ENCODE data around the gene HIVEP3.
A peak's percentile ranks its signal among the peaks of the same experiment; 100 is the strongest.

Gene HIVEP3

GRCh38 chr1:41627491-41628280 lies 291.0 kb downstream of the HIVEP3 start:
- Histone ChIP-seq H3K23ac (ENCODE audit: low read depth, low read length, poor library complexity) (no peak overlapping the region), H2AFZ (ENCODE audit: low read length) (no peak overlapping the region), H2BK15ac (ENCODE audit: low read length) (no peak overlapping the region), H2BK5ac (ENCODE audit: low read length) (no peak overlapping the region), H3K14ac (ENCODE audit: low read length) (no peak overlapping the region), H3K4me2 (ENCODE audit: insufficient read depth, low read length, poor library complexity, severe bottlenecking) (no peak overlapping the region), H3K9me3 (replicated peaks in 1 of 2; ENCODE audit: control insufficient read depth in 2 of 2, insufficient read depth in 1 of 2, low read depth in 1 of 2, low read length in 2 of 2) (no peaks in the 10 kb centered on the region), H3K4ac (ENCODE audit: low read length) (no peak overlapping the region), H3K27me3 (ENCODE audit: control insufficient read depth in 3 of 3, insufficient read depth in 3 of 3, low read depth in 1 of 3, low read length in 3 of 3) (no peaks in the 10 kb centered on the region), H3K36me3 (replicated peaks in 1 of 2; ENCODE audit: control insufficient read depth in 2 of 2, insufficient read depth in 2 of 2, low read length in 2 of 2) (no peaks in the 10 kb centered on the region), H2BK120ac (ENCODE audit: low read depth, low read length) (no peak overlapping the region), H3K79me1 (ENCODE audit: low read depth, low read length) (no peaks in the 10 kb centered on the region), H2AK5ac (ENCODE audit: low read depth, low read length) (no peak overlapping the region), H2BK12ac (ENCODE audit: low read length) (no peak overlapping the region), H3K27ac (replicated peaks; ENCODE audit: low read length) (no peak overlapping the region), H4K91ac (ENCODE audit: low read depth, low read length, poor library complexity) (no peak overlapping the region), H4K8ac (ENCODE audit: low read depth, low read length) (no peak overlapping the region), H3K18ac (ENCODE audit: low read length) (no peak overlapping the region), H3K4me1 (ENCODE audit: control insufficient read depth in 2 of 2, insufficient read depth in 1 of 2, low read depth in 1 of 2, low read length in 2 of 2) (peaks cover 0 to 11% of the 10 kb centered on the region in 2 donors), H3K9ac (ENCODE audit: low read depth, low read length, poor library complexity) (no peak overlapping the region), H3K4me3 (ENCODE audit: low read length in 2 of 2) (no peak overlapping the region)
- DNase-seq (ENCODE audit: low spot score) = no peak
- no CpG with 5 or more reads among the region's 5 CpGs for WGBS, 2 donors (ENCODE audit: extremely low coverage in 2 of 2, insufficient read length in 2 of 2, insufficient replicate concordance in 1 of 2)

DNA sequence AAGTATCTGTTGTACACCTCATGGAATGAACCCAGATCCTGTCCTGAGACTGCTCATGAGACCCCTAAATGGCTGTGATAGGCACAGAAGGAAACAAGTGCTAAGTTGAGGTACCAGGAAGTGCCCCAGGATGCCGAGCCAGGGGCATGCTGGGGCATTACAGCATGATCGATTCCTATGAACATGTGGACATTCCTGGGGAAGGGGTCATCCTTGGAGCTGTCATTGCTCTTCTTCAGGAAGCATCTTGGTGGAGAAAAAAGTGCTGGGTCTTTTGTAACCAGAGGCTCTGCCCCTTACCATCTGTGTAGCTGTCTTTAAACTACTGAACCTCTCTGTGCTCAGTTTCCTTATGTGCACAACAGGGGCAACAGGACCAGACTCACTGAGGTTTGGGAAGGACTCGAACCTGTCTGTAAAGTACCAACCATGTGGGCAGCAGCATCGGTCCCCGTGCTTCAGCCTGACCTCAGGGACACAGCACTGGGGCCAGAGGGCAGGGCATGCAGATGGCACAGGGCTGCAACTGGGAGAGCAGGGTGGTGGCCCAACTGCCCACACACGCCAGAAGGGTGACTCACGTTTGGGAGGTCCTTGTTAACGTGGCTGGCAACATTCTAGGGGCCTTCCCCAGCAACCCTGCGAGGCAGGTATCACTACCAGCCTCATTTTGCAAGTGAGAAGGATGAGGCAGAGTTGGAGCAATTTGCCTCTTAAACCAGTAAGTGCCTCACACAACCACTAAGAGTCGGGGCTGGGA lies 291.9 kb downstream of the HIVEP3 start:
- H3K36me3 ChIP-seq (replicated peaks in 1 of 2; ENCODE audit: control insufficient read depth in 2 of 2, insufficient read depth in 2 of 2, low read length in 2 of 2) = no peaks in the 10 kb centered on the region
- no peak overlapping the region for H3K9ac ChIP-seq (ENCODE audit: low read depth, low read length, poor library complexity)
- DNase-seq (ENCODE audit: low spot score) = no peak
- H3K9me3 ChIP-seq (replicated peaks in 1 of 2; ENCODE audit: control insufficient read depth in 2 of 2, insufficient read depth in 1 of 2, low read depth in 1 of 2, low read length in 2 of 2) = no peaks in the 10 kb centered on the region
- H3K27me3 ChIP-seq (ENCODE audit: control insufficient read depth in 3 of 3, insufficient read depth in 3 of 3, low read depth in 1 of 3, low read length in 3 of 3) = peaks cover 0 to 2% (median 0%) of the 10 kb centered on the region in 3 experiments
- no CpG with 5 or more reads among the region's 10 CpGs for WGBS, 2 donors (ENCODE audit: extremely low coverage in 2 of 2, insufficient read length in 2 of 2, insufficient replicate concordance in 1 of 2)
- H3K4ac ChIP-seq (ENCODE audit: low read length) = no peak overlapping the region
- no peak overlapping the region for H4K91ac ChIP-seq (ENCODE audit: low read depth, low read length, poor library complexity)
- H2AFZ ChIP-seq (ENCODE audit: low read length) = no peak overlapping the region
- no peak overlapping the region for H2BK5ac ChIP-seq (ENCODE audit: low read length)
- no peak overlapping the region for H2AK5ac ChIP-seq (ENCODE audit: low read depth, low read length)
- H2BK120ac ChIP-seq (ENCODE audit: low read depth, low read length) = peak overlapping the region; percentile 85
- H3K23ac ChIP-seq (ENCODE audit: low read depth, low read length, poor library complexity) = peak overlapping the region; percentile 38
- no peak overlapping the region for H3K27ac ChIP-seq (replicated peaks; ENCODE audit: low read length)
- H2BK12ac ChIP-seq (ENCODE audit: low read length) = no peak overlapping the region
- H3K18ac ChIP-seq (ENCODE audit: low read length) = peak overlapping the region; percentile 65
- H4K8ac ChIP-seq (ENCODE audit: low read depth, low read length) = no peak overlapping the region
- H3K4me3 ChIP-seq (ENCODE audit: low read length in 2 of 2) = peak overlapping the region in 1 of 2 donors; percentile 5
- H3K79me1 ChIP-seq (ENCODE audit: low read depth, low read length) = no peaks in the 10 kb centered on the region
- H3K4me2 ChIP-seq (ENCODE audit: insufficient read depth, low read length, poor library complexity, severe bottlenecking) = no peak overlapping the region
- H3K14ac ChIP-seq (ENCODE audit: low read length) = peak overlapping the region; percentile 72
- H3K4me1 ChIP-seq (ENCODE audit: control insufficient read depth in 2 of 2, insufficient read depth in 1 of 2, low read depth in 1 of 2, low read length in 2 of 2) = peaks cover 0 to 11% of the 10 kb centered on the region in 2 donors
- no peak overlapping the region for H2BK15ac ChIP-seq (ENCODE audit: low read length)

GRCh38 chr1:41626146-41626545 lies 292.6 kb downstream of the HIVEP3 start:
- no peak overlapping the region for H2BK120ac ChIP-seq (ENCODE audit: low read depth, low read length)
- peak overlapping the region; percentile 31 for H3K14ac ChIP-seq (ENCODE audit: low read length)
- WGBS, 2 donors (ENCODE audit: extremely low coverage in 2 of 2, insufficient read length in 2 of 2, insufficient replicate concordance in 1 of 2) = no CpG with 5 or more reads among the region's 10 CpGs
- H3K23ac ChIP-seq (ENCODE audit: low read depth, low read length, poor library complexity) = no peak overlapping the region
- H3K9me3 ChIP-seq (replicated peaks in 1 of 2; ENCODE audit: control insufficient read depth in 2 of 2, insufficient read depth in 1 of 2, low read depth in 1 of 2, low read length in 2 of 2) = no peaks in the 10 kb centered on the region
- no peak overlapping the region for H2BK12ac ChIP-seq (ENCODE audit: low read length)
- peaks cover 0 to 2% (median 0%) of the 10 kb centered on the region in 3 experiments for H3K27me3 ChIP-seq (ENCODE audit: control insufficient read depth in 3 of 3, insufficient read depth in 3 of 3, low read depth in 1 of 3, low read length in 3 of 3)
- peaks cover 0 to 11% of the 10 kb centered on the region in 2 donors for H3K4me1 ChIP-seq (ENCODE audit: control insufficient read depth in 2 of 2, insufficient read depth in 1 of 2, low read depth in 1 of 2, low read length in 2 of 2)
- H3K4ac ChIP-seq (ENCODE audit: low read length) = no peak overlapping the region
- no peak overlapping the region for H2AK5ac ChIP-seq (ENCODE audit: low read depth, low read length)
- H2BK5ac ChIP-seq (ENCODE audit: low read length) = no peak overlapping the region
- no peaks in the 10 kb centered on the region for H3K79me1 ChIP-seq (ENCODE audit: low read depth, low read length)
- peak overlapping the region; percentile 32 for H3K18ac ChIP-seq (ENCODE audit: low read length)
- H3K36me3 ChIP-seq (replicated peaks in 1 of 2; ENCODE audit: control insufficient read depth in 2 of 2, insufficient read depth in 2 of 2, low read length in 2 of 2) = no peaks in the 10 kb centered on the region
- no peak overlapping the region for H3K27ac ChIP-seq (replicated peaks; ENCODE audit: low read length)
- DNase-seq (ENCODE audit: low spot score) = no peak
- no peak overlapping the region for H3K4me3 ChIP-seq (ENCODE audit: low read length in 2 of 2)
- H3K9ac ChIP-seq (ENCODE audit: low read depth, low read length, poor library complexity) = peak overlapping the region; percentile 25
- H2BK15ac ChIP-seq (ENCODE audit: low read length) = no peak overlapping the region
- no peak overlapping the region for H3K4me2 ChIP-seq (ENCODE audit: insufficient read depth, low read length, poor library complexity, severe bottlenecking)
- H4K8ac ChIP-seq (ENCODE audit: low read depth, low read length) = no peak overlapping the region
- H2AFZ ChIP-seq (ENCODE audit: low read length) = no peak overlapping the region
- no peak overlapping the region for H4K91ac ChIP-seq (ENCODE audit: low read depth, low read length, poor library complexity)

GRCh38 chr1:41623736-41624135 lies 295.0 kb downstream of the HIVEP3 start:
- Histone ChIP-seq H3K36me3 (replicated peaks in 1 of 2; ENCODE audit: control insufficient read depth in 2 of 2, insufficient read depth in 2 of 2, low read length in 2 of 2) (no peaks in the 10 kb centered on the region), H4K91ac (ENCODE audit: low read depth, low read length, poor library complexity) (no peak overlapping the region), H3K23ac (ENCODE audit: low read depth, low read length, poor library complexity) (peak overlapping the region; percentile 67), H3K4me2 (ENCODE audit: insufficient read depth, low read length, poor library complexity, severe bottlenecking) (no peak overlapping the region), H3K18ac (ENCODE audit: low read length) (no peak overlapping the region), H3K4ac (ENCODE audit: low read length) (no peak overlapping the region), H2AK5ac (ENCODE audit: low read depth, low read length) (no peak overlapping the region), H3K4me1 (ENCODE audit: control insufficient read depth in 2 of 2, insufficient read depth in 1 of 2, low read depth in 1 of 2, low read length in 2 of 2) (peaks cover 0 to 14% of the 10 kb centered on the region in 2 donors), H3K27me3 (ENCODE audit: control insufficient read depth in 3 of 3, insufficient read depth in 3 of 3, low read depth in 1 of 3, low read length in 3 of 3) (peaks cover 0 to 2% (median 0%) of the 10 kb centered on the region in 3 experiments), H2AFZ (ENCODE audit: low read length) (no peak overlapping the region), H2BK12ac (ENCODE audit: low read length) (no peak overlapping the region), H3K9me3 (replicated peaks in 1 of 2; ENCODE audit: control insufficient read depth in 2 of 2, insufficient read depth in 1 of 2, low read depth in 1 of 2, low read length in 2 of 2) (no peaks in the 10 kb centered on the region), H3K27ac (replicated peaks; ENCODE audit: low read length) (no peak overlapping the region), H2BK15ac (ENCODE audit: low read length) (no peak overlapping the region), H3K9ac (ENCODE audit: low read depth, low read length, poor library complexity) (no peak overlapping the region), H4K8ac (ENCODE audit: low read depth, low read length) (no peak overlapping the region), H2BK5ac (ENCODE audit: low read length) (no peak overlapping the region), H3K14ac (ENCODE audit: low read length) (peak overlapping the region; percentile 56), H3K79me1 (ENCODE audit: low read depth, low read length) (no peaks in the 10 kb centered on the region), H3K4me3 (ENCODE audit: low read length in 2 of 2) (no peak overlapping the region), H2BK120ac (ENCODE audit: low read depth, low read length) (no peak overlapping the region)
- WGBS, 2 donors (ENCODE audit: extremely low coverage in 2 of 2, insufficient read length in 2 of 2, insufficient replicate concordance in 1 of 2) = no CpG with 5 or more reads among the region's 10 CpGs
- no peak for DNase-seq (ENCODE audit: low spot score)
